NCI-H446 treated with DMSO at 0.1 percent for 48 hours (cell line): ENCODE data around the gene FAM13A.
"Not testable (repeated sequence)": the region's sequence is repeated elsewhere in the genome, so short reads cannot be mapped to it uniquely, and the experiment has no call there.

ENCODE experiments used
- DNase-seq: peaks from one replicate; lab custom pipeline; 2025; lab: John Stamatoyannopoulos, UW

Gene FAM13A

GRCh38 chr4:88958080-88958479 lies 98.9 kb downstream of the FAM13A start:
- DNase-seq = no peak

DNA sequence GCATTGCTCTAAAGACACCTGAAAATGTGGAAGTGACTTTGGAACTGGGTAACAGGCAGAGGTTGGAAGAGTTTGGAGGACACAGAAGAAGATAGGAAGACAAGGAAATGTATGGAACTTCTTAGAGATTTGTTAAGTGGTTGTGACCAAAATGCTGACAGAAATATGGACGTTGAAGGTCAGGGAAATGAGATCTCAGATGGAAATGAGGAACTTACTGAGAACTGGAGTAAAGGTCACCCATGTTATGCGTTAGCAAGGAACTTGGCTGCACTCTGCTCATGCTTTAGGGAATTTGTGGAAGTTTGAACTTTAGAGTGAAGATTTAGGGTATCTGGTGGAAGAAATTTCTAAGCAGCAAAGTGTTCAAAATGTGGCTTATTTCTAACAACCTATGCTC lies 99.4 kb downstream of the FAM13A start:
- DNase-seq = no peak

- DNase-seq = no peak
Observed at GRCh38 chr4:88955580-88956380, 101.2 kb downstream of the FAM13A start.

DNA sequence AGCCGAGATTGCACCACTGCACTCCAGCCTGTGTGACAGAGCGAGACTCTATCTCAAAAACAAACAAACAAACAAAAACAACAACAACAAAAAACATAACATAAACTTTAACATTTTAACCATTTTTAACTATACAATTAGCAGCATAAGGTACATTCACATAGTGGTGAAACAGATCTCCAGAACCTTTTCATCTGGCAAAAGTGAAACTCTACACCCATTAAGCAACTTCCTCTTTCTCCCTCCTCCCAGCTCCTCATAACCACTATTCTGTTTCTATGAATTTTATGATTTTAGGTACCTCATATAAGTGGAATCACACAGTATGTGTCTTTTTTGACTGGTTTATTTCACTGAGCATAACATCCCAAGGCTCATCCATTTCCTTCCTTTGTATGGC lies 103.6 kb downstream of the FAM13A start:
- DNase-seq = no peak

- no peak for DNase-seq
Observed at GRCh38 chr4:88952081-88952480, 104.9 kb downstream of the FAM13A start.

GRCh38 chr4:88949605-88950004 lies 107.4 kb downstream of the FAM13A start:
- DNase-seq = no peak

GRCh38 chr4:88940506-88940905 lies 116.5 kb downstream of the FAM13A start:
- no peak for DNase-seq

DNA sequence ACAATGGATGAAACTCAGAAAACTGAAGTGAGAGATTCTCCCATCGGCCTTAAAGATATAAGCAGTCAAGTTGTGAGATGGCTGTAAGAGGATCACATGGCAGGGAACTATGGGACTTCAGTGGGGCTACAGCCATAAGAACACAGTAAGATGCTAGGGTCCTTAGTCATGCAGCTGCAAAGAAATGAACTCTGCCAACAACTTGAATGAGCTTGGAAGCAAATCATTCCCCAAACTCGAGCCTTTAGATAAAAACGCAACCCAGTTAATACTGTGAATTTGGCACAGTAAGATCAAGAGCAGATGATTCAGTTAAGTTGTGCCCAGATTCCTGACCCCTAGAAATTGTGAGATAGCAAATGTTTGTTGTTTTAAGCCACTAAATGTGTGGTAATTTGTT lies 117.3 kb downstream of the FAM13A start:
- DNase-seq = no peak

DNA sequence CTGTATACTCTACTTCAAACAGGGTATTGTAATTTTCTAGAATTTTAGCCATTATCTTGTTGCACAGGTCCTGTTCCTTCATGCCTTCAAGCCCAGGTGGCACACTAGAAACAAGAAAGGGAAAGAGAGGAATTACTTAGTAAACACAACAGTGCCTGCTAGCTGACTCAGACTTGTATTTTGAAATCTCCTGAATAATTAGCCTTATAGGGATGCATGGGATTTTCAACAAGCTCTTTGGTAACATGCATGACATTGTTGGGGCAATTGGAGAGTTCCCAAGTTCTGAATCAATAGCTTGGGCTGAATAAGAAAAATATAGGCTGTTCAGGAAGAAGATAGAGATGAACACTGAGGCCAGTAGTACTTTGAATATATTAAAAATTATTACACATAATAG lies 118.8 kb downstream of the FAM13A start:
- no peak for DNase-seq

DNA sequence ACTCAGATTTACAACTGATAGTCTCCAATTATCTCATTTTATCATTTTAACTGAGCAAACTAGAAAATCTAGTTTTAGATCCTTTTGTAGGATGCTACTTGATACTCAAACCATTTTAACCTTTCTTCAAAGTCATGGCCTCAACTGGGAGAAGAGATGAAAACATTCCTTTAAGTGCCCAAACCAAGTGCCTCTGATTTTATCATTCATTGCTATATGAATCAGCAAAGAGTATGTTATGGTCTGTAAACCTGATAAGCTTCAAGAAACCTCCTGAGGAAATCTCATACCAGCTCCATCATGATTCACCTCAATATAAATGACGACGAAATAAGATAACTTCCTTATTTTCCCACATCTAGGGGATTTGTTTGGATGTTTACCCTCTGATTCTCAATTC lies 119.9 kb downstream of the FAM13A start:
- no peak for DNase-seq

DNA sequence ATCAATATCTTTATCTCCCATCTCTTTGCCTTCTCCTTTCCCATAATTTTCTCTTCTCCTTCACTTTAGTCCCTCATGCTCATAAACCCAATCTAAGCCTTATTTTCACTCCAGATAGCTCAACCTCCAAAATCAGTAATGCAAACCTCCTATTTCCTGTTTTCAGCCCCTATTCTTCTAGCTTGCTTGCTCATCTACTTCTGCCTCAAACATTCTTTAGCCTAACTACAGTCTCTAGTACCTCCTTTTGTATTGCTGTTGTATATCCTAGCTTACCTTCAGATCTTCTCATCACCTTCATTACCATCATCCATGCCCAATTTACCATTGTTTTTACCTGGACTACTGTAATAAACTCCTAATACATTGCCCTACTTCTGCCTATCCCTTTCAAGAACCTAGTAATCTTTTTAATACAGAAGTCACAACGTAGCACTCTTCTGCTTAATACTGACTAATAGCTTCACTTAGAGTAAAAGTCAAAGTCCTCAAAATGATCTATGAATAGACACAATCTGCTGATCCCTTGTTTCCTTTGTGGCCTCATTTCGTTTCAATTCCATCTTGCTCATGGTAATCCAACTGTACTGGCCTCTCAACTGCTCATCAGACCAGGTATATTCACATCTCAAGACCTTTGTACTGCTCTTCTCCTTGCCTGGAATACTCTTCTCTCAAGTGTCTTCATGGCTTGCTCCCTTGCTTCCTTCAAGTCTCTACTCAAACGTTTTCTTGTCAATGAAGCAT lies 123.4 kb downstream of the FAM13A start:
- no peak for DNase-seq

GRCh38 chr4:88928852-88929251 lies 128.1 kb downstream of the FAM13A start:
- DNase-seq = no peak

DNA sequence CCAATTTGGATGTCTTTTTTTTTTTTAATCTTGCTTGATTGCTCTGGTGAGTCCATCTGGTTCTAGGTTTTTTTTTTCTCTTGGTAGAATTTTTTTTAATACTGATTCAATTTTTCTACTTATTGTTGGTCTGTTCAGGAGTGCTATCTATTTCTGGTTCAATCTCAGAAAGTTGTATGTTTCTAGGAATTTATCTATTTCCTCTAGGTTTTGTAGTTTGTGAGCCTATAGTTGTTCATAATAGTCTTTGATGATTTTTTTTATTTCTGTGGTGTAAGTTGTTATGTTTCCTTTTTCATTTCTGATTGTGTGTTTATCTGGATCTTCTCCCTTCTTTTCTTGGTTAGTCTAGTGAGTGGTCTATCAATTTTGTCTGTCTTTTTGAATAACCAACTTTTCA lies 129.6 kb downstream of the FAM13A start:
- DNase-seq = no peak

GRCh38 chr4:88919056-88919455 lies 137.9 kb downstream of the FAM13A start:
- DNase-seq = no peak

- DNase-seq = not testable (repeated sequence)
Observed at GRCh38 chr4:88913181-88913580, 143.8 kb downstream of the FAM13A start.

DNA sequence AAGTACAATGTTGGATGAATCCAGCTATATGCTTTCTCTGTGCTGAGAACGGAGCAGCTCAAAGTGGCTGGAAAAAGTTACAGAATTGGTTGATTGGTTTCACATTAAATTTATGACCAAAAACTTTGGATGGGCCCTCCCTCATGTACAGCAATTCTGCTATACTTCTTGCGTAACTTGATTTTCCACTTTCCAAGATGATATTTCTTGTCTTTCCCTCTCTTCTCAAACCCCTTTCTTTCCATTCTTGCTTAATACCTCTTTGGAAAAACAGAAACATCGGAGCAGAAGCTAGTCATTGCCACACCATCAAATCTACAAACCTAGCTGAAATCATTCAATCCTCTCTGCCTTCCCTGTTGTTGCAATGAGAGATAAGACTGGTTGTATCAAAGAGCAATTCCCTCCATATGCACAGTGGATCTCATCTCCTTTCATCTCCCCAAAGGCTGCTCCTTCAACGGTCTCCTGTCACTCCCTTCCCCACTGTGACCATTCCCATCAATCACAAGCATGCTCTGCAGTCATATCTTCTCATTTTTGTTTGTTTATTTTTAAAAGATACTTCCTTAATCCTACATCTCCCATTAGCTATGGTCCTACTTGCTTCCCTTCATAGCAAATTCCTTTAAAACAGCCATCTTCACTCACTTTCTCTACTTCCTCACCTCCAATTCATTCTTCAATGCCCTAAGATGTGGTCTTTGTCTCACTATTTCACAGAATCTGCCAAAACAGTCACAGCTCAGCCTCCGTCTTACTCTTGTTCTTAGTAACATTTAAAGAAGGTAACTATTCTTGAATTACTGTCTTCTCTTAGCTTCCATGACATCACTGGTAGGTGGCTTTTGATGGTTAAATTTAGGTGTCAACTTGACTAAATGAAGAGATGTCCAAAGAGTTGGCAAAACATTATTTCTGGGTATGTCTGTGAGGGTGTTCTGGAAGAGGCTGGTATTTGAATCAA lies 145.5 kb downstream of the FAM13A start:
- DNase-seq = no peak

GRCh38 chr4:88910101-88910500 lies 146.9 kb downstream of the FAM13A start:
- DNase-seq = no peak

DNA sequence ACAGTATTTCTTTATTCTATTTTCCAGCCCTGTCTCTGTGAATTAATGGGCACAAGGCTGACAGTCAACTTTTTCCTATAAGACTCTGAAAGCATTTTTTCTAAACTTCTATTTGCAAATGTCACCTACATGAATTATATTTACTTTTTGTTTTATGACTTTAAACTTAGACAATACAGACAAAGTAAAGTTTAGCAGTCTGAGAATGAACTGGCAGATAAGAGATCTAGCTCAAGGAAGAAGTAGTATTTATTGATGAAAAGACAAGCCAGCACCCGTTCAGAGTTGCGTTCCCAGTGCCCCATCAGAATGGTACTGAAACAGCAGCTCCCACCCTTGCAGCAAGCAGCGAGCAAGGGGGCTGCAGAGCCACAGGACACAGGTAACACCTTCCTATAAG lies 148.5 kb downstream of the FAM13A start:
- DNase-seq = no peak

GRCh38 chr4:88908003-88908402 lies 149.0 kb downstream of the FAM13A start:
- no peak for DNase-seq

DNA sequence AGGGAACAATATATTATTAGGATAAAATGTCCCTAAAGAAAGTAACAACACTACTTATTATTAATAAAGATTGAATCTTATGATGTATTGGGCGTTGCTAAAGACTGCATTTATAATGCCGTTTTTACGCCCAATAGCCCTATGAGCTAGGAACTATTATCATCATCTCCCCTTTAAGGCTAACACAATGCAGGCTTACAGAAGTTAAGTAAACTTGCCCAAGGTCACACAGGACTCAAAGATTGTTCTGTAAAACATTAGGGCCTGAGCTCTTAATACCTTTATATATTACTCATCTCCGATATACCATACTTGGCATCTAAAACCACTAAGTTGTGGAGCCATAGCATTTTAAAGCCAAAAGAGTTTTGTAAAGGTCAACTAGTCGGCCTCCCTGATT lies 149.5 kb downstream of the FAM13A start:
- no peak for DNase-seq

DNA sequence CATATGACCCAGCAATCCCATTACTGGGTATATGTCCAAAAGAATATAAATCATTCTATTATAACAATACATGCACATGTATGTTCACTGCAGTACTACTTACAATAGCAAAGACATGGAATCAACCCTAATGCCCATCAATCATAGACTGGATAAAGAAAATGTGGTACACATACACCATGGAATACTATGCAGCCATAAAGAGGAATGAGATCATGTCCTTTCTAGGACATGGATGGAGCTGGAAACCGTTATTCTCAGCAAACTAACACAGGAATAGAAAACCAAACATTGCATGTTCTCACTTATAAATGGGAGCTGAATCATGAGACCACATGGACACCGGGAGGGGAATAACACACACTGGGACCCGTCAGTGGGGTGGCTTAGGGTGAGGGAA lies 152.7 kb downstream of the FAM13A start:
- not testable (repeated sequence) for DNase-seq

GRCh38 chr4:88900432-88900831 lies 156.6 kb downstream of the FAM13A start:
- DNase-seq = no peak
